HepG2 (cell line): Measurements from ENCODE around the gene GPS1. TPM values are rescaled to one million over a fixed set of nuclear protein-coding genes. Genes with fewer than 3 reads are reported as not detected.
A peak's percentile ranks its signal among the peaks of the same experiment; 100 is the strongest.

Experiments used
- BHLHE40 ChIP-seq: IDR thresholded peaks from 2 replicates; pipeline ENCODE4 v1.6.1; 2011; ENCODE audit warnings: low read length, improper control_type of control experiment
- CBFB ChIP-seq: sonication (generic); formaldehyde crosslinking; IDR thresholded peaks from 2 replicates; pipeline ENCODE4 v1.4.0; 2020; ENCODE audit warnings: missing genetic modification reagents
- GFI1 ChIP-seq: sonication (generic); formaldehyde crosslinking; IDR thresholded peaks from 2 replicates; pipeline ENCODE4 v1.5.0; 2020; ENCODE audit warnings: missing genetic modification reagents, mild to moderate bottlenecking, borderline replicate concordance
- HDAC6 ChIP-seq: fragments of 200-600 bp; sonication (generic); IDR thresholded peaks from 2 replicates; pipeline ENCODE4 v1.7.0; 2017; ENCODE audit warnings: mild to moderate bottlenecking, antibody characterized with exemption, low read length, low read depth
- HNF4A ChIP-seq: sonication (generic); formaldehyde crosslinking; IDR thresholded peaks from 2 replicates; pipeline ENCODE4 v1.4.0; 2020; ENCODE audit warnings: missing genetic modification reagents
- HNF4G ChIP-seq, 2 experiments: sonication (generic) in 1 of 2; formaldehyde crosslinking in 1 of 2; IDR thresholded peaks; 2 replicates each; pipeline versions ENCODE4 v1.4.0 to v1.6.1; 2011 to 2020; ENCODE audit warnings: borderline replicate concordance in 2 of 2, low read depth in 2 of 2, mild to moderate bottlenecking in 2 of 2, low read length in 1 of 2, missing genetic modification reagents in 1 of 2, moderate library complexity in 1 of 2
- HOXA3 ChIP-seq: sonication (generic); formaldehyde crosslinking; IDR thresholded peaks from 2 replicates; pipeline ENCODE4 v1.5.0; 2020; ENCODE audit warnings: missing genetic modification reagents
- JDP2 ChIP-seq: sonication (generic); formaldehyde crosslinking; IDR thresholded peaks from 2 replicates; pipeline ENCODE4 v1.8.1; 2022; ENCODE audit warnings: missing genetic modification reagents, borderline replicate concordance
- MAFG ChIP-seq: sonication (generic); formaldehyde crosslinking; IDR thresholded peaks from 2 replicates; pipeline ENCODE4 v1.5.1; 2020; ENCODE audit warnings: mild to moderate bottlenecking, missing genetic modification reagents
- MED13 ChIP-seq: sonication (generic); formaldehyde crosslinking; IDR thresholded peaks from 2 replicates; pipeline ENCODE4 v1.5.0; 2020; ENCODE audit warnings: missing genetic modification reagents
- MYC ChIP-seq: sonication (generic); formaldehyde crosslinking; IDR thresholded peaks from 2 replicates; pipeline ENCODE4 v1.9.0; 2021; ENCODE audit warnings: missing genetic modification reagents, borderline replicate concordance
- PCBP2 ChIP-seq: fragments of 200-400 bp; formaldehyde crosslinking; optimal IDR thresholded peaks from 2 replicates; pipeline ENCODE3; 2018; ENCODE audit warnings: low read length, low read depth; ENCODE audit not compliant: poor library complexity, severe bottlenecking
- REPIN1 ChIP-seq: sonication (generic); formaldehyde crosslinking; IDR thresholded peaks from 2 replicates; pipeline ENCODE4 v1.8.0; 2022; ENCODE audit warnings: missing genetic modification reagents, low read depth, mild to moderate bottlenecking, borderline replicate concordance
- RFXANK ChIP-seq: IDR thresholded peaks from 2 replicates; pipeline ENCODE4 v1.6.1; 2016
- SNRNP70 ChIP-seq: fragments of 200-400 bp; formaldehyde crosslinking; IDR thresholded peaks from 2 replicates; pipeline ENCODE4 v1.6.1; 2017; ENCODE audit warnings: mild to moderate bottlenecking, low read depth, low read length, moderate library complexity
- SPEN ChIP-seq: sonication (generic); formaldehyde crosslinking; IDR thresholded peaks from 2 replicates; pipeline ENCODE4 v1.5.1; 2020; ENCODE audit warnings: low read depth, mild to moderate bottlenecking, missing genetic modification reagents
- SRF ChIP-seq: IDR thresholded peaks from 2 replicates; pipeline ENCODE4 v1.6.1; 2011; ENCODE audit warnings: mild to moderate bottlenecking, low read depth, low read length, moderate library complexity
- ZFP36L1 ChIP-seq: sonication (generic); formaldehyde crosslinking; IDR thresholded peaks from 2 replicates; pipeline ENCODE4 v1.8.0; 2022; ENCODE audit warnings: mild to moderate bottlenecking, missing genetic modification reagents, moderate library complexity
- ZFP36L2 ChIP-seq: sonication (generic); formaldehyde crosslinking; IDR thresholded peaks from 2 replicates; pipeline ENCODE4 v1.4.0; 2020; ENCODE audit warnings: missing genetic modification reagents
- ZIK1 ChIP-seq: sonication (generic); formaldehyde crosslinking; IDR thresholded peaks from 2 replicates; pipeline ENCODE4 v1.5.0; 2020; ENCODE audit warnings: mild to moderate bottlenecking, low read depth, missing genetic modification reagents, borderline replicate concordance
- ZNF20 ChIP-seq: sonication (generic); formaldehyde crosslinking; IDR thresholded peaks from 2 replicates; pipeline ENCODE4 v1.4.0; 2020; ENCODE audit warnings: mild to moderate bottlenecking, moderate library complexity, missing genetic modification reagents
- ZNF205 ChIP-seq: IDR thresholded peaks from 2 replicates; pipeline ENCODE4 v1.6.1; 2018; ENCODE audit warnings: missing biosample characterization, missing genetic modification reagents
- ZNF251 ChIP-seq: sonication (generic); formaldehyde crosslinking; IDR thresholded peaks from 2 replicates; pipeline ENCODE4 v1.9.0; 2021; ENCODE audit warnings: mild to moderate bottlenecking, missing genetic modification reagents
- ZNF326 ChIP-seq: sonication (generic); formaldehyde crosslinking; IDR thresholded peaks from 2 replicates; pipeline ENCODE4 v1.4.0; 2020; ENCODE audit warnings: missing genetic modification reagents, borderline replicate concordance
- ZNF354B ChIP-seq: sonication (generic); formaldehyde crosslinking; IDR thresholded peaks from 2 replicates; pipeline ENCODE4 v1.8.0; 2022; ENCODE audit warnings: mild to moderate bottlenecking, missing genetic modification reagents
- ZNF558 ChIP-seq: sonication (generic); formaldehyde crosslinking; IDR thresholded peaks from 2 replicates; pipeline ENCODE4 v1.9.0; 2022; ENCODE audit warnings: mild to moderate bottlenecking, missing genetic modification reagents, borderline replicate concordance
- ZNF616 ChIP-seq: sonication (generic); formaldehyde crosslinking; IDR thresholded peaks from 2 replicates; pipeline ENCODE4 v1.5.0; 2020; ENCODE audit warnings: low read depth, mild to moderate bottlenecking, missing genetic modification reagents
- ZNF775 ChIP-seq: sonication (generic); formaldehyde crosslinking; IDR thresholded peaks from 2 replicates; pipeline ENCODE4 v1.4.0; 2020; ENCODE audit warnings: missing genetic modification reagents, mild to moderate bottlenecking, moderate library complexity, borderline replicate concordance
- polyA plus RNA-seq, 8 experiments: library from polyadenylated mRNA; depleted of rRNA in 3 of 8; stranded (reverse) in 7 of 8; unstranded in 1 of 8; fragments of >200 nt; fragmentation: Illumina TruSeq in 4 of 8; extraction: Trizol in 4 of 8; gene quantifications; 2 replicates each; pipeline versions ENCODE4 v1.2.1 to v1.2.3, GENCODE V29; 2011 to 2016; ENCODE audit warnings: low read depth in 4 of 8, missing spikeins in 1 of 8, mixed read lengths in 1 of 8; ENCODE audit not compliant: insufficient read depth in 1 of 8
- total RNA-seq, 5 experiments: library from RNA; depleted of rRNA; stranded (reverse); fragments of >200 nt; fragmentation: Illumina TruSeq; extraction: Trizol; gene quantifications; 2 replicates each; pipeline ENCODE4 v1.2.3, GENCODE V29; 2016; ENCODE audit warnings: low read depth in 1 of 5
- TF ChIP-seq, protein P1 (sequence below): sonication (generic); formaldehyde crosslinking; IDR thresholded peaks from 2 replicates; pipeline ENCODE4 v1.5.0; 2020; ENCODE audit warnings: mild to moderate bottlenecking, missing genetic modification reagents, borderline replicate concordance

GPS1 gene
- total and polyA plus RNA-seq, 2 of the 13 experiments (the other 11 are each of a cell fraction or from before 2014, with no cell fraction given), result 124 to 128 TPM

DNA sequence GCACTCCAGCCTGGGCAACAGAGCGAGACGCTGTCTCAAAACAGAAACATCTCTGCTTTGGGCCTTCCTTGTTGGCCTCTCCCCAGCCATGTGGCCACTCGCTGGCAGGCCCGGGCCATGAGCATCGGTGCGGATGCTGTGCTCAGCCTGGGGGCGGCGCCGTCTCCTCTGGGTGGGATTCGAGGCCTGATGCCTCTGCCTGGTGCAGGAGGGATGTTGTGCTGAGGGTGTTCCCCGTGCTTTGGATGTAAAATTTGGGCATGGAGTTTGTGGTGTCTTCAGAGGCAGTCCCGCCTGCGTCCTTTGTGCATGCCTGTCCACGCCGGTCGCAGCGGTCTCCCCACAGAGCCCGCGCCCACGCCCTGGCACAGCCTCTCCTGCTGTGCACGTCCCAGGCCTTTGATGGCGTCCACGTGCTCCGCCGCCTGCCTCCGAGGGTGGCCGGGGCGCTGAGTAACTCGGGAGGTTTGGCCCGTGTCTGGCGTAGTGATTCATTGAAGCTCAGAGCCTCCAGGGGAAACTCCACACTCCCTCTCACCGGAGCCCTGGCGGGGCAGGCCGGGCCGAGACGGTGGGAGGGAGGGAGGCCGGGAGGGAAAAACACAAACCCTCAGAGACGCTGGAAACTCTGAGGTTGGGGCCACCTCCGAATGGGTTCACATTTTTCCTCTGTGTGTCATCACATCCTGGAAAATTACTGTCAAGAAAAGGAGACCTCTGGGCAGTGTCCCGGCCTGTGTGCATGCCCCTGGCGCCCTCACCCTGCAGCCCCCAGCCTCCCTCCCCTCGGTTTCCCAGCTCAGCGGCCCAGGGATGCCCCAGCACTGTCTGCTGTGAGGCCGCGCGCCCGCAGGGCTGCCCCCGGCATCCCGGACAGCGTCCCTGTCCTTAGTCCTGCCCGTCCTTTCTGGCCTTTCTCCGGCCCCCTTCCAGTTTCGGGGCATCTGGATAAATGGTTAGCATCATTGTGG, 48.0 kb upstream of the GPS1 start (continued):
- TF ChIP-seq HOXA3 (CRISPR knock-in tag) (peak; percentile 90), MYC (peak; percentile 95), BHLHE40 (peak; percentile 88), MAFG (CRISPR knock-in tag) (no peak), RFXANK (CRISPR knock-in tag) (0 out of 2 replicates have a peak, but pooled peaks have one; percentile 50), SPEN (CRISPR knock-in tag) (peak; percentile 65; the same call in 1 of the 2 replicates), JDP2 (CRISPR knock-in tag) (no peak), ZNF20 (CRISPR knock-in tag) (no peak), ZFP36L2 (no peak), SRF (no peak), HNF4G (IDR thresholded peaks at IDR 0.05; ENCODE audit: borderline replicate concordance, low read depth, low read length) (peak; percentile 39; the same call in 1 of the 2 replicates), HNF4G (CRISPR knock-in tag; IDR thresholded peaks at IDR 0.05; ENCODE audit: borderline replicate concordance, low read depth) (peak; percentile 80; the same call in 1 of the 2 replicates), MED13 (CRISPR knock-in tag) (peak; percentile 79), ZNF775 (CRISPR knock-in tag) (no peak), ZNF616 (0 out of 2 replicates have a peak, but pooled peaks have one; percentile 29), ZNF251 (CRISPR knock-in tag) (0 out of 2 replicates have a peak, but pooled peaks have one; percentile 31), ZIK1 (CRISPR knock-in tag) (peak; percentile 67), CBFB (CRISPR knock-in tag) (peak; percentile 26; the same call in 1 of the 2 replicates), HDAC6 (no peak), PCBP2 (no peak), SNRNP70 (no peak), REPIN1 (CRISPR knock-in tag) (peak; percentile 73), HNF4A (CRISPR knock-in tag) (no peak), ZNF326 (CRISPR knock-in tag) (peak; percentile 54), ZNF354B (peak; percentile 73; the same call in 1 of the 2 replicates), GFI1 (CRISPR knock-in tag) (peak; percentile 90), ZNF558 (CRISPR knock-in tag) (0 out of 2 replicates have a peak, but pooled peaks have one; percentile 52), ZNF205 (peak; percentile 47; the same call in 1 of the 2 replicates), ZFP36L1 (CRISPR knock-in tag) (peak; percentile 94; the same call in 1 of the 2 replicates)
- TF ChIP-seq, protein P1, sequence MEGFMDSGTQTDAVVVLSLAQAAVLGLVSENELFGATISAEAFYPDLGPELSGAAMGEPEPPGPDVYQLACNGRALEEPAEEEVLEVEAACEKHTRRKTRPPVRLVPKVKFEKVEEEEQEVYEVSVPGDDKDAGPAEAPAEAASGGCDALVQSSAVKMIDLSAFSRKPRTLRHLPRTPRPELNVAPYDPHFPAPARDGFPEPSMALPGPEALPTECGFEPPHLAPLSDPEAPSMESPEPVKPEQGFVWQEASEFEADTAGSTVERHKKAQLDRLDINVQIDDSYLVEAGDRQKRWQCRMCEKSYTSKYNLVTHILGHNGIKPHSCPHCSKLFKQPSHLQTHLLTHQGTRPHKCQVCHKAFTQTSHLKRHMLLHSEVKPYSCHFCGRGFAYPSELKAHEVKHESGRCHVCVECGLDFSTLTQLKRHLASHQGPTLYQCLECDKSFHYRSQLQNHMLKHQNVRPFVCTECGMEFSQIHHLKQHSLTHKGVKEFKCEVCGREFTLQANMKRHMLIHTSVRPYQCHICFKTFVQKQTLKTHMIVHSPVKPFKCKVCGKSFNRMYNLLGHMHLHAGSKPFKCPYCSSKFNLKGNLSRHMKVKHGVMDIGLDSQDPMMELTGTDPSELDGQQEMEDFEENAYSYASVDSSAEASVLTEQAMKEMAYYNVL (CRISPR knock-in tag), result peak; percentile 78; the same call in 1 of the 2 replicates
